Natural killer cell (primary cell): Measurements from ENCODE around the gene RFT1. TPM values are rescaled to one million over a fixed set of nuclear protein-coding genes. Genes with fewer than 3 reads are reported as not detected.

Source experiments
- ATAC-seq, 3 donors: fragments of 150-1000 bp in 2 of 3; fragments of 200-7000 bp in 1 of 3; cut with Tn5 transposase; 1 replicate in 1 of 3; 2 replicates in 2 of 3; pipeline ENCODE4 v1.10.0; 2021; ENCODE audit warnings: mild to moderate bottlenecking in 2 of 3, moderate library complexity in 2 of 3
- DNase-seq, 2 donors: peaks; one replicate each; pipeline versions ENCODE4 v3.0.0 to v3.0.0-alpha.2; 2013 to 2021; ENCODE audit warnings: mixed read lengths in 1 of 2
- H3K27ac ChIP-seq: one replicate; pipeline ENCODE4 v1.5.1; 2013; ENCODE audit warnings: mild to moderate bottlenecking, low read length
- H3K27me3 ChIP-seq: one replicate; pipeline ENCODE4 v1.6.1; 2013; ENCODE audit warnings: low read length; ENCODE audit not compliant: control insufficient read depth, insufficient read depth
- H3K36me3 ChIP-seq: one replicate; pipeline ENCODE4 v1.6.1; 2013; ENCODE audit warnings: low read length; ENCODE audit not compliant: control insufficient read depth, insufficient read depth
- H3K4me1 ChIP-seq: one replicate; pipeline ENCODE4 v1.6.1; 2013; ENCODE audit warnings: low read length; ENCODE audit not compliant: control insufficient read depth, insufficient read depth
- H3K4me3 ChIP-seq: one replicate; pipeline ENCODE4 v1.5.1; 2013; ENCODE audit warnings: low read length
- H3K9me3 ChIP-seq: one replicate; pipeline ENCODE4 v1.6.1; 2013; ENCODE audit warnings: low read length; ENCODE audit not compliant: control insufficient read depth, insufficient read depth
- H3K27ac Mint-ChIP-seq, 2 donors: one replicate each; pipeline ENCODE4 v1.8.0; 2022; ENCODE audit warnings: mild to moderate bottlenecking in 2 of 2, mixed read lengths in 2 of 2, moderate library complexity in 1 of 2
- H3K27me3 Mint-ChIP-seq, 2 donors: one replicate each; pipeline ENCODE4 v1.8.0; 2022; ENCODE audit warnings: low read depth in 2 of 2, mixed read lengths in 2 of 2
- H3K36me3 Mint-ChIP-seq: one replicate; pipeline ENCODE4 v1.8.0; 2022; ENCODE audit warnings: mixed read lengths
- H3K4me1 Mint-ChIP-seq, 2 donors: one replicate each; pipeline ENCODE4 v1.8.0; 2022; ENCODE audit warnings: mixed read lengths in 2 of 2
- H3K4me3 Mint-ChIP-seq: one replicate; pipeline ENCODE4 v1.8.0; 2022; ENCODE audit warnings: mild to moderate bottlenecking, moderate library complexity, mixed read lengths
- H3K9me3 Mint-ChIP-seq, 2 donors: one replicate each; pipeline ENCODE4 v1.8.0; 2022; ENCODE audit warnings: mixed read lengths in 2 of 2
- CTCF ChIP-seq: fragments of 200-600 bp; IDR thresholded peaks from one replicate; pipeline ENCODE4 v1.8.0; 2022; ENCODE audit warnings: antibody characterized with exemption
- WGBS: methylation state at CpG from one replicate; pipeline ENCODE4 v1.1.7; 2013; ENCODE audit warnings: missing lambda C conversion rate; ENCODE audit not compliant: insufficient coverage; 5-methylcytosine and 5-hydroxymethylcytosine counted together
- intact Hi-C: fragments of 100-400 bp; cut with micrococcal nuclease; formaldehyde crosslinking; loops from one replicate; pipeline ENCODE4 v1.14.2; 2022
- total RNA-seq, 4 donors: library from RNA; stranded (reverse); fragments of 120-200 nt in 1 of 4; gene quantifications; one replicate each; pipeline versions ENCODE4 v1.2.3 to v1.2.4, GENCODE V29; 2013 to 2022

RFT1 gene
- total RNA-seq, 3 donors from 2014 or later (not counting 1 experiment from before 2014, with no cell fraction given) = 13.3 to 17.2 (median 14.1) TPM

DNA sequence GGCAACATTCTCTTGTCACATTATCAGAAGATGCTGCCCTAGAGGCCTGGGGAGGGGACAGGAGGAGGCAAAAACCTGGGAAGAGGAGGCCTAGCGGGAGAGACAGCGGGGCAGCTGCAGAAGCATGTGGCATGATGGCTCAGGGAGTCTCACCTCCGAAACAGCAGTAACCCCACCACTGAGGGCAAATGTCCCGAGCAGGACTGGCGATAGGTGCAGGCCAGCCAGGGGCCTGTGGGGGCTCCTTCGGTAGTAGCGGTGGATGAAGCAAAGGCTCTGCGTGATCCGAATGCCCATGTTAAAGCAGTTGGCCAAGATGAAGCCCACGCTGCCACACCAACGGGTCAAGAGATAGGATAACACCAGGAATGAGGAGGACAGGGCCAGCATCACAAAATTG, 38.0 kb downstream of the RFT1 start:
- Histone ChIP-seq H3K27me3 (no peaks in the 10 kb centered on the region), H3K27ac (no peak overlapping the region), H3K4me3 (no peak overlapping the region), H3K9me3 (no peaks in the 10 kb centered on the region), H3K4me1 (no peaks in the 10 kb centered on the region), H3K36me3 (peaks cover 29% of the 10 kb centered on the region)
- Mint-ChIP-seq H3K9me3 (no peaks in the 10 kb centered on the region), H3K27ac (no peak overlapping the region), H3K4me1 (no peaks in the 10 kb centered on the region), H3K4me3 (no peak overlapping the region), H3K27me3 (no peaks in the 10 kb centered on the region), H3K36me3 (no peaks in the 10 kb centered on the region)
- no peak for TF ChIP-seq CTCF
- intact Hi-C loops = no loop called here
- DNase-seq (no peak), ATAC-seq (no peak)
- WGBS = 98% methylated on average over 11 of the region's 11 CpGs

GRCh38 chr3:53091011-53091410, 39.2 kb downstream of the RFT1 start:
- Mint-ChIP-seq H3K4me3 (no peak overlapping the region), H3K27ac (no peak overlapping the region), H3K36me3 (no peaks in the 10 kb centered on the region), H3K27me3 (no peaks in the 10 kb centered on the region), H3K4me1 (no peaks in the 10 kb centered on the region), H3K9me3 (no peaks in the 10 kb centered on the region)
- Histone ChIP-seq H3K9me3 (no peaks in the 10 kb centered on the region), H3K27me3 (no peaks in the 10 kb centered on the region), H3K36me3 (peaks cover 29% of the 10 kb centered on the region), H3K27ac (no peak overlapping the region), H3K4me3 (no peak overlapping the region), H3K4me1 (no peaks in the 10 kb centered on the region)
- intact Hi-C loops = no loop called here
- ATAC-seq (no peak), DNase-seq (no peak)
- TF ChIP-seq CTCF = no peak
- 95% methylated on average over 5 of the region's 5 CpGs for WGBS

- no peaks in the 10 kb centered on the region for H3K27me3 Mint-ChIP-seq
- no peaks in the 10 kb centered on the region for H3K9me3 Mint-ChIP-seq
- no peaks in the 10 kb centered on the region for H3K36me3 Mint-ChIP-seq
- Histone ChIP-seq H3K4me1 (no peaks in the 10 kb centered on the region), H3K4me3 (no peak overlapping the region), H3K36me3 (peaks cover 26% of the 10 kb centered on the region), H3K27ac (no peak overlapping the region), H3K9me3 (no peaks in the 10 kb centered on the region), H3K27me3 (no peaks in the 10 kb centered on the region)
- no peak overlapping the region for H3K4me3 Mint-ChIP-seq
- no peaks in the 10 kb centered on the region for H3K4me1 Mint-ChIP-seq
- no peak overlapping the region for H3K27ac Mint-ChIP-seq
- no peak for DNase-seq
- ATAC-seq = no peak
- TF ChIP-seq CTCF = no peak
- 95% methylated on average over 6 of the region's 6 CpGs for WGBS
- intact Hi-C loops = no loop called here
Measured at GRCh38 chr3:53089511-53089910, 40.7 kb downstream of the RFT1 start.

DNA sequence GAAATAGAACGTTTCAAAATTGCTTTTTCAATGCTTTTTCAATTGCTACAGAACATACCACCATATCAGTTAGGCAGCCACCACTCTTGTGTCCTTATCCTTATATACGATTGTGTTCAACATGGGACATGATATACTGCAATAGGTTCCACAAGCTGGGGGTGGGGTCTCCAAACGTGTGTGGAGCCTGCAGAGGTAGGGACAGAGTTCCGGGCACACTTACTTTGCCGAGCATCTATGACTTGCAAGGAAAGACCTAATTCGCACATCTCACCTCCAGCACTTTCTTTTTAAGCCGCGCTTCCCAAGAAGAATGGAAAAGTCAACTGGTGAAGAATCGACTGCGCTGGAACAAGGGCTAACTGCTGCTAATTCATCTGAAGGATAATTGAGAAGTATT, 44.8 kb downstream of the RFT1 start:
- no peak for TF ChIP-seq CTCF
- H3K36me3 Mint-ChIP-seq = no peaks in the 10 kb centered on the region
- H3K4me1 Mint-ChIP-seq = no peaks in the 10 kb centered on the region
- no peaks in the 10 kb centered on the region for H3K9me3 Mint-ChIP-seq
- no peak overlapping the region for H3K4me3 ChIP-seq
- no peak for DNase-seq
- H3K27me3 ChIP-seq = no peaks in the 10 kb centered on the region
- no peak overlapping the region for H3K27ac ChIP-seq
- peaks cover 12% of the 10 kb centered on the region for H3K36me3 ChIP-seq
- H3K27me3 Mint-ChIP-seq = no peaks in the 10 kb centered on the region
- H3K9me3 ChIP-seq = no peaks in the 10 kb centered on the region
- H3K4me1 ChIP-seq = no peaks in the 10 kb centered on the region
- no peak overlapping the region for H3K27ac Mint-ChIP-seq
- no peak overlapping the region for H3K4me3 Mint-ChIP-seq
- intact Hi-C loops = no loop called here
- whole genome bisulfite sequencing = 93% methylated on average over 10 of the region's 10 CpGs
- ATAC-seq = no peak
